Glutamatergic neuron (in vitro differentiated cells): ENCODE data around the gene ZNF76. TPM values are rescaled to one million over a fixed set of nuclear protein-coding genes. Genes with fewer than 3 reads are reported as not detected.

Experiments used
- DNase-seq: peaks from one replicate; pipeline ENCODE4 v3.0.0; 2022
- H3K27ac Mint-ChIP-seq: one replicate; pipeline ENCODE4 v1.8.0; 2020; ENCODE audit warnings: mild to moderate bottlenecking, mixed read lengths, inconsistent platforms; ENCODE audit not compliant: unreplicated experiment
- H3K27me3 Mint-ChIP-seq: one replicate; pipeline ENCODE4 v1.8.0; 2020; ENCODE audit warnings: mild to moderate bottlenecking, moderate library complexity, mixed read lengths, inconsistent platforms; ENCODE audit not compliant: unreplicated experiment
- H3K36me3 Mint-ChIP-seq: one replicate; pipeline ENCODE4 v1.8.0; 2020; ENCODE audit warnings: mild to moderate bottlenecking, mixed read lengths, inconsistent platforms; ENCODE audit not compliant: unreplicated experiment
- H3K4me1 Mint-ChIP-seq: one replicate; pipeline ENCODE4 v1.8.0; 2020; ENCODE audit warnings: mild to moderate bottlenecking, low read depth, mixed read lengths, inconsistent platforms; ENCODE audit not compliant: unreplicated experiment
- H3K4me3 Mint-ChIP-seq: one replicate; pipeline ENCODE4 v1.8.0; 2020; ENCODE audit warnings: mild to moderate bottlenecking, mixed read lengths, inconsistent platforms; ENCODE audit not compliant: unreplicated experiment
- H3K9me3 Mint-ChIP-seq: one replicate; pipeline ENCODE4 v1.8.0; 2020; ENCODE audit warnings: mild to moderate bottlenecking, moderate library complexity, mixed read lengths, inconsistent platforms; ENCODE audit not compliant: unreplicated experiment
- CTCF ChIP-seq: fragments of 200-600 bp; sonication (generic); IDR thresholded peaks from one replicate; pipeline ENCODE4 v1.5.0; 2021; ENCODE audit not compliant: partially characterized antibody, unreplicated experiment
- total RNA-seq: library from RNA; stranded (reverse); fragmentation: NEBNext Ultra II Directional; extraction: Animal tissue kit (Norgen Biotek cat#: 25700); gene quantifications from one replicate; pipeline ENCODE4 v1.2.1, GENCODE V29; 2021; ENCODE audit not compliant: unreplicated experiment

Gene ZNF76
- total RNA-seq, 1 donor from 2014 or later = 38.3 TPM

GRCh38 chr6:35264550-35265274 is 5.2 kb downstream of the ZNF76 start:
- no peak for TF ChIP-seq CTCF
- H3K9me3 Mint-ChIP-seq = peaks cover 2% of the 10 kb centered on the region
- no peak overlapping the region for H3K27ac Mint-ChIP-seq
- H3K36me3 Mint-ChIP-seq = no peaks in the 10 kb centered on the region
- H3K4me1 Mint-ChIP-seq = peaks cover 8% of the 10 kb centered on the region
- DNase-seq = no peak
- H3K4me3 Mint-ChIP-seq = no peak overlapping the region
- H3K27me3 Mint-ChIP-seq = peaks cover 6% of the 10 kb centered on the region

- H3K4me1 Mint-ChIP-seq = peaks cover 4% of the 10 kb centered on the region
- DNase-seq = no peak
- no peak overlapping the region for H3K4me3 Mint-ChIP-seq
- H3K36me3 Mint-ChIP-seq = no peaks in the 10 kb centered on the region
- no peak for TF ChIP-seq CTCF
- H3K27ac Mint-ChIP-seq = no peak overlapping the region
- peaks cover 2% of the 10 kb centered on the region for H3K9me3 Mint-ChIP-seq
- H3K27me3 Mint-ChIP-seq = peaks cover 2% of the 10 kb centered on the region
Measured at GRCh38 chr6:35265523-35265922, 6.0 kb downstream of the ZNF76 start.

GRCh38 chr6:35267446-35267845 is 7.9 kb downstream of the ZNF76 start:
- no peak for DNase-seq
- H3K9me3 Mint-ChIP-seq = peaks cover 2% of the 10 kb centered on the region
- H3K4me1 Mint-ChIP-seq = no peaks in the 10 kb centered on the region
- no peaks in the 10 kb centered on the region for H3K27me3 Mint-ChIP-seq
- no peak overlapping the region for H3K27ac Mint-ChIP-seq
- H3K4me3 Mint-ChIP-seq = no peak overlapping the region
- TF ChIP-seq CTCF = no peak
- no peaks in the 10 kb centered on the region for H3K36me3 Mint-ChIP-seq

- Mint-ChIP-seq H3K4me1 (no peaks in the 10 kb centered on the region), H3K9me3 (peaks cover 2% of the 10 kb centered on the region), H3K4me3 (no peak overlapping the region), H3K27me3 (no peaks in the 10 kb centered on the region), H3K36me3 (no peaks in the 10 kb centered on the region), H3K27ac (no peak overlapping the region)
- no peak for DNase-seq
- TF ChIP-seq CTCF = no peak
Measured at GRCh38 chr6:35267897-35268296, 8.4 kb downstream of the ZNF76 start.

- DNase-seq = no peak
- Mint-ChIP-seq H3K27ac (no peak overlapping the region), H3K4me1 (no peaks in the 10 kb centered on the region), H3K9me3 (peaks cover 2% of the 10 kb centered on the region), H3K36me3 (no peaks in the 10 kb centered on the region), H3K27me3 (no peaks in the 10 kb centered on the region), H3K4me3 (no peak overlapping the region)
- TF ChIP-seq CTCF = no peak
Measured at GRCh38 chr6:35272005-35272404, 12.5 kb downstream of the ZNF76 start.
